ENCODE measurements around the gene TMEM91. TPM values are rescaled to one million over a fixed set of nuclear protein-coding genes. Genes with fewer than 3 reads are reported as not detected.

TMEM91 gene
- total RNA-seq (2022; extraction: Qiagen RNA extraction; ENCODE audit: low read depth), result 3.3 to 5.1 TPM (median 4.3 TPM) in 5 replicates

DNA sequence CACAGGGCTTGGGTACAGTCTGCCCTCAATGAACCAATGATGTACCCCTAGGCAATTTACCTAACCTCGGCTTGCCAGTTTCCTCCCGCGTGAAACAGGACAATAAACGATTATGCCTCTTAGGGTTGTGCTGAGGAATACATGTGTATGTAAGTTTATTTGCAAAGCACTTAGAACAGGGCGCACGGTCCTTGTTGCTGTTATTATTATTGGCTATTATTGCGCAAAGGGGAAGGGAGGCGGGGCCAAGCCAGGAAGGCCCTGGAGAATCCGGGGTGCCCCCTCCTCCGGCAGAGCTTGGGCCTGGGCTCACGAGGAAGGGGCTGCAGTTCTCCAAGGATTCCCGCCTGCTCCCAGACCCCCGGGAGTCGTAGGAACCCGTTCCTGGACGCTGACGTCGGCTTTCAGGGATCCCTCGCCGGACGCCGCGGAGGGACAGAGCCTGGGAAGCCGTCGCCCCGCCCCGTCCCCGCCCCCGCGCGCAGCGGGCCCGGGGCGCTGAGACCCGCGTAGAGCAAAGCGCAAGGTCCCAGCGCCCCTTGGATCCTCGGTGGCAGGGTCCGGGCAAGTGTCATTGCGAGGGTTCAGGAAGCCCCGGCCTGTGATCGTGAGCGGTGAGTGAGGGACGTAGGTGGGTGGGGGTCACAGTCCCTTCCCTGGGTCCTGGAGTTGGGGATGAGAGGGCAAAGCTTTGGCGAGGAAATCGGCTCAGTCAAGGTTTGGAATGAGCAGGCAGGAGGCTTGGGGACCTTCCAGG is at the start of gene TMEM91:
Gene TMEM91, plus strand, starts transcription at position 293 of the 757 bp plus-strand sequence. CDS start 1,777 bp downstream, outside the sequence.

DNA sequence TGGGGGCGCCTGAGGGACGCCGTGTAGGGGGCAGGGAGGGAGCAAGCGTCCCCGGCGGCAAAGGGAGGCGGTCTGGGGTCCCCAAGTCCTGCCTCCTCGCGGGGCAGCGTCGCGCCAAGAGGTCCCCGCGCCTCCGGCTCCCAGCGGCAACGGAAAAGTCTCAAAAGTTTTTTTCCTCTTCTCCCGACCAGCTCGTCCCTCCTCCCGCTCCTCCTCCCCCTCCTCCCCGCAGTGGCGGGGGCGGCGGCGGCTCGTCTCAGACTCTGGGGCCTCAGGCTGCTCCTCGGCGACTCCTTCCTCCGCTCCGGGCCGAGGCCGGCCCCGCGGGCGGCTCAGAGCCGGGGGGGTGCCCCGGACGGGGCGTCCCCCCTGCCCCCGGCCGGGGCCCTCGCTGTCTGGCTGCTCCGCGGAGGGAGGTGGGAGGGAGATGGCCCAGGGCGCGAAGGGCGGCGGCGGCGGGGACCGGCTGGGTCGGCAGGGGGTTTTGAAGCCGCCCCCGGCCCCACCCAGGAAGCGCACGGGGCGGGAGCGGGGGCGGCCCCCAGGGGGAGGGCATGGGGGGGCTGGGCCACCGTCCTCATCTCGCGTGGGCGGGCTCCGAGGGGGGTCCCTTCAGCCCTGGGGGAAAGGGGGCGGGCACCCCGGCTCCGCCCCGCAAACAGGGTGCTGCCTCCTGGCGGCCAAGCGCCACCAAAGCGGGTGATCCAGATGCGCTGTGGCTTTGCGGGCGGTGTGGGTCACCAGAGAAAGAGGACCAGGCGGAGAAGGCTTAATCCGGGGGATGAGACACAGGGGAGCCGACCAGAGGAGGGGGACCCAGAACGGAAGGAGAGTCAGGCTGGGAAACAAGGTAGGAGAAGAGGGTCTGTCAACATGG is 22.6 kb upstream of the TMEM91 start, which contains the start of gene TGFB1:
Gene TGFB1, minus strand, starts transcription at position 457 of the 877 bp plus-strand sequence. CDS start 878 bp downstream, outside the sequence.

GRCh38 chr19:41363753-41364523 is 12.4 kb upstream of the TMEM91 start, which contains the start of gene B9D2:
Gene B9D2 (minus strand): TSS chr19:41364149. CDS start chr19:41363519, 630 bp downstream.

GRCh38 chr19:41397086-41398049 is 21.0 kb downstream of the TMEM91 start, which contains the start of the genes BCKDHA and EXOSC5:
Gene BCKDHA (plus strand): TSS chr19:41397818. CDS start chr19:41397828, 10 bp downstream.
Gene EXOSC5 (minus strand): TSS chr19:41397359. CDS start chr19:41397328, 31 bp downstream.

GRCh38 chr19:41426952-41427646 is 50.8 kb downstream of the TMEM91 start, which contains the start of gene B3GNT8:
Gene B3GNT8 (minus strand): TSS chr19:41427374. CDS start chr19:41426778, 596 bp downstream.

Other genes with a start within 250 kb of the TMEM91 start
- gene CYP2S1, start 183.3 kb upstream of the TMEM91 start, total RNA-seq (2022; extraction: Qiagen RNA extraction; ENCODE audit: low read depth), result 17.6 to 24.9 TPM (median 21.5 TPM) in 5 replicates
- 101 to 107 TPM (median 104 TPM) in 5 replicates for gene AXL, start 157.3 kb upstream of the TMEM91 start, total RNA-seq (2022; extraction: Qiagen RNA extraction; ENCODE audit: low read depth)
- 287 to 313 TPM (median 295 TPM) in 5 replicates for gene HNRNPUL1, start 112.2 kb upstream of the TMEM91 start, total RNA-seq (2022; extraction: Qiagen RNA extraction; ENCODE audit: low read depth)
- gene CCDC97, start 66.4 kb upstream of the TMEM91 start, total RNA-seq (2022; extraction: Qiagen RNA extraction; ENCODE audit: low read depth), result 33.3 to 44.7 TPM (median 40.2 TPM) in 5 replicates
- 129 to 146 TPM (median 143 TPM) in 5 replicates for gene TGFB1, start 22.6 kb upstream of the TMEM91 start, total RNA-seq (2022; extraction: Qiagen RNA extraction; ENCODE audit: low read depth)
- 27.0 to 35.1 TPM (median 31.0 TPM) in 5 replicates for gene B9D2, start 12.4 kb upstream of the TMEM91 start, total RNA-seq (2022; extraction: Qiagen RNA extraction; ENCODE audit: low read depth)
- gene EXOSC5, start 20.8 kb downstream of the TMEM91 start, total RNA-seq (2022; extraction: Qiagen RNA extraction; ENCODE audit: low read depth), result 82.4 to 100 TPM (median 93.5 TPM) in 5 replicates
- gene BCKDHA, start 21.3 kb downstream of the TMEM91 start, total RNA-seq (2022; extraction: Qiagen RNA extraction; ENCODE audit: low read depth), result 36.2 to 44.5 TPM (median 41.7 TPM) in 5 replicates
- gene B3GNT8, start 50.8 kb downstream of the TMEM91 start, total RNA-seq (2022; extraction: Qiagen RNA extraction; ENCODE audit: low read depth), result 0.07 to 0.37 TPM (median 0.08 TPM) in 3 of 5 replicates, not detected in the others
- gene DMAC2, start 63.4 kb downstream of the TMEM91 start, total RNA-seq (2022; extraction: Qiagen RNA extraction; ENCODE audit: low read depth), result 102 to 116 TPM (median 111 TPM) in 5 replicates
- not detected in 5 replicates for gene ERICH4, start 66.6 kb downstream of the TMEM91 start, total RNA-seq (2022; extraction: Qiagen RNA extraction; ENCODE audit: low read depth)
- gene CEACAM21, start 199.6 kb downstream of the TMEM91 start, total RNA-seq (2022; extraction: Qiagen RNA extraction; ENCODE audit: low read depth), result not detected in 5 replicates